Left ventricle myocardium inferior (tissue), 1 donor: ENCODE measurements around the gene MYO9A. TPM values are rescaled to one million over a fixed set of nuclear protein-coding genes. Genes with fewer than 3 reads are reported as not detected.
"Not testable (repeated sequence)": the region's sequence is repeated elsewhere in the genome, so short reads cannot be mapped to it uniquely, and the experiment has no call there.

Source experiments
- DNase-seq: peaks from one replicate; pipeline ENCODE4 v3.0.0-alpha.2; 2020
- H3K27ac ChIP-seq: fragments of 200-600 bp; replicated peaks from 2 replicates; pipeline ENCODE4 v1.8.0; 2021
- H3K27me3 ChIP-seq: fragments of 200-600 bp; 2 replicates; pipeline ENCODE4 v1.8.0; 2021; ENCODE audit warnings: low read depth
- H3K36me3 ChIP-seq: fragments of 200-600 bp; 2 replicates; pipeline ENCODE4 v1.8.0; 2021
- H3K4me1 ChIP-seq: fragments of 200-600 bp; 2 replicates; pipeline ENCODE4 v1.8.0; 2021
- H3K4me3 ChIP-seq: fragments of 200-600 bp; 2 replicates; pipeline ENCODE4 v1.8.0; 2021; ENCODE audit warnings: mild to moderate bottlenecking, moderate library complexity
- H3K9me3 ChIP-seq: fragments of 200-600 bp; replicated peaks from 2 replicates; pipeline ENCODE4 v1.8.0; 2021
- intact Hi-C: fragments of 100-400 bp; cut with micrococcal nuclease; formaldehyde crosslinking; loops from one replicate; pipeline ENCODE4 v1.11.0; 2022
- total RNA-seq: library from RNA; stranded (reverse); fragmentation: NEBNext Ultra II Directional; extraction: Animal tissue kit (Norgen Biotek cat#: 25700); gene quantifications from one replicate; pipeline ENCODE4 v1.2.1, GENCODE V29; 2021
- TF ChIP-seq, protein P1 (sequence below): fragments of 200-600 bp; IDR thresholded peaks from 2 replicates; pipeline ENCODE4 v1.8.0; 2021; ENCODE audit warnings: antibody characterized with exemption, mild to moderate bottlenecking, borderline replicate concordance
- donor health status: DM: no; HTN: yes; CAD: no; lungs with severe emphysema.

Gene MYO9A
- total RNA-seq, 1 donor from 2014 or later = 22.5 TPM

DNA sequence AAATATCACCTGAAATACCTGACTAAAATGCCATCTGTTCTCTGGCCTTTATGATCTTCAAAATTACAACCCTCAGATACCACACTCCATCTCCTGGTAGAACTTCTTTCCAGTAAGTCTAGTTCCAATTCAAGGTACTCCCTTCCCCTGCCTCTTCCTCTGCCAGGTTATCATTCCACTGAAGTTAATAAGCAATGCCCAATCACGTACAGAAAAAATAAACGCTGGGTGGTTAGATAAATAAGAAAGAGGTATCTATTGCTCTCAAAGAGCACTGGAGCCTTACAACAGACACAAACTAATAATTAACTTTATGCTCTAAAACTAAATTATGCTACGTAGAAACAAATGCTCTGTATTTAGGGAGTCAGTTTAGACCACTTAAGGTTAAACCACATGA, 112.5 kb downstream of the MYO9A start:
- Histone ChIP-seq H3K4me1 (no peaks in the 10 kb centered on the region), H3K27ac (no peak overlapping the region), H3K4me3 (no peak overlapping the region), H3K27me3 (no peaks in the 10 kb centered on the region), H3K36me3 (peaks cover 43% of the 10 kb centered on the region), H3K9me3 (no peaks in the 10 kb centered on the region)
- TF ChIP-seq, protein P1, sequence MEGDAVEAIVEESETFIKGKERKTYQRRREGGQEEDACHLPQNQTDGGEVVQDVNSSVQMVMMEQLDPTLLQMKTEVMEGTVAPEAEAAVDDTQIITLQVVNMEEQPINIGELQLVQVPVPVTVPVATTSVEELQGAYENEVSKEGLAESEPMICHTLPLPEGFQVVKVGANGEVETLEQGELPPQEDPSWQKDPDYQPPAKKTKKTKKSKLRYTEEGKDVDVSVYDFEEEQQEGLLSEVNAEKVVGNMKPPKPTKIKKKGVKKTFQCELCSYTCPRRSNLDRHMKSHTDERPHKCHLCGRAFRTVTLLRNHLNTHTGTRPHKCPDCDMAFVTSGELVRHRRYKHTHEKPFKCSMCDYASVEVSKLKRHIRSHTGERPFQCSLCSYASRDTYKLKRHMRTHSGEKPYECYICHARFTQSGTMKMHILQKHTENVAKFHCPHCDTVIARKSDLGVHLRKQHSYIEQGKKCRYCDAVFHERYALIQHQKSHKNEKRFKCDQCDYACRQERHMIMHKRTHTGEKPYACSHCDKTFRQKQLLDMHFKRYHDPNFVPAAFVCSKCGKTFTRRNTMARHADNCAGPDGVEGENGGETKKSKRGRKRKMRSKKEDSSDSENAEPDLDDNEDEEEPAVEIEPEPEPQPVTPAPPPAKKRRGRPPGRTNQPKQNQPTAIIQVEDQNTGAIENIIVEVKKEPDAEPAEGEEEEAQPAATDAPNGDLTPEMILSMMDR = no peak
- DNase-seq = no peak
- intact Hi-C loops = no loop called here

GRCh38 chr15:71999807-72000206, 118.1 kb downstream of the MYO9A start:
- intact Hi-C loops = no loop called here
- Histone ChIP-seq H3K36me3 (peaks cover 34% of the 10 kb centered on the region), H3K27me3 (no peaks in the 10 kb centered on the region)

GRCh38 chr15:71998717-71999116, 119.2 kb downstream of the MYO9A start:
- DNase-seq, H3K4me1 ChIP-seq, H3K4me3 ChIP-seq, H3K27me3 ChIP-seq, intact Hi-C loops, H3K27ac ChIP-seq, H3K9me3 ChIP-seq: not testable (repeated sequence)
- peaks cover 36% of the 10 kb centered on the region for H3K36me3 ChIP-seq

More at GRCh38 chr15:71999807-72000206, 118.1 kb downstream of the MYO9A start:
- no peak for DNase-seq
- H3K9me3 ChIP-seq = no peaks in the 10 kb centered on the region
- no peaks in the 10 kb centered on the region for H3K4me1 ChIP-seq
- no peak overlapping the region for H3K27ac ChIP-seq
- no peak overlapping the region for H3K4me3 ChIP-seq
- TF ChIP-seq, protein P1 = no peak

DNA sequence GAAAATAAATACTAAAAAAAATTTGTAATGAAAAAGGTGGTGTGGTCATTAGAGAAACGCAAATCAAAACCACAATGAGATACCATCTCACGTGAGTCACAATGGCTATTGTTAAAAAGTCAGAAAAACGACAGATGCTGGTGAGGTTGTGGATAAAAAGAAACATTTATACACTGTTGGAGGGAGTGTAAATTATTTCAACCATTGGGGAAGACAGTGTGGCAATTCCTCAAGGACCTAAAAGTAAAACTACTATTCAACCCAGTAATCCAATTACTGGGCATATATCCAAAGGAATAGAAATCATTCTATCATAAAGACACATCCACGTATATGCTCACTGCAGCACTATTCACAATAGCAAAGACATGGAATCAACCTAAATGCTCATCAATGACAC, 120.3 kb downstream of the MYO9A start:
- Histone ChIP-seq H3K27ac (no peak overlapping the region), H3K9me3 (no peaks in the 10 kb centered on the region), H3K4me1 (no peaks in the 10 kb centered on the region), H3K27me3 (no peaks in the 10 kb centered on the region), H3K36me3 (peaks cover 40% of the 10 kb centered on the region), H3K4me3 (no peak overlapping the region)
- no peak for DNase-seq
- TF ChIP-seq, protein P1 = no peak
- intact Hi-C loops = no loop called here

- intact Hi-C loops = no loop called here
- Histone ChIP-seq H3K9me3 (no peaks in the 10 kb centered on the region), H3K27ac (no peak overlapping the region), H3K4me1 (no peaks in the 10 kb centered on the region), H3K36me3 (peaks cover 20% of the 10 kb centered on the region), H3K4me3 (no peak overlapping the region), H3K27me3 (no peaks in the 10 kb centered on the region)
- TF ChIP-seq, protein P1 = no peak
- no peak for DNase-seq
Measured at GRCh38 chr15:71975816-71976150, 142.2 kb downstream of the MYO9A start.

GRCh38 chr15:71974211-71974610, 143.7 kb downstream of the MYO9A start:
- H3K4me1 ChIP-seq = no peaks in the 10 kb centered on the region
- no peaks in the 10 kb centered on the region for H3K9me3 ChIP-seq
- no peak for DNase-seq
- no peak overlapping the region for H3K4me3 ChIP-seq
- H3K27ac ChIP-seq = no peak overlapping the region
- H3K27me3 ChIP-seq = no peaks in the 10 kb centered on the region
- TF ChIP-seq, protein P1 = no peak
- peaks cover 20% of the 10 kb centered on the region for H3K36me3 ChIP-seq
- intact Hi-C loops = no loop called here
